Activated gamma-delta T cell treated with anti-CD3 and anti-CD28 coated beads, Interleukin-2, amount 50 U/mL, for 16 hours (primary cell): ENCODE measurements around the gene TTC3.
"Not testable (repeated sequence)": the region's sequence is repeated elsewhere in the genome, so short reads cannot be mapped to it uniquely, and the experiment has no call there.

Source experiments
- DNase-seq: peaks from one replicate; pipeline ENCODE4 v3.0.0-alpha.2; 2020; ENCODE audit warnings: low read depth

Gene TTC3

DNA sequence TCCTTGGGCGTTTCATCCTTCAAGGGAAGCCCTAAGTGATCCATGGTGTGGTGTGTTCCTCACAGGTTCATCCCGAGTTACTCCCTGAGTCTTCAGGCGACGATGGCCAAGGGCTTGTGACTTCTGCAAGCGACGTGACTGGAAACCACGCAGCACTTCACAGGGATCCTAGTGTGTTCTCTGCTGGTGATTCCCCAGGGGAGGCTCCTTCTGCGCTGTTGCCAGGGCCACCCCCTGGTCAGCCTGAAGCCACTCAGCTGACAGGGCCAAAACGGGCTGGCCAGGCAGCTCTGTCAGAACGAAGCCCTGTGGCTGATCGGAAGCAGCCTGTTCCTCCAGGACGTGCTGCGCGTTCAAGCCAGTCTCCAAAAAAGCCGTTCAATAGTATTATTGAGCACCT is 122.6 kb downstream of the TTC3 start:
- no peak for DNase-seq

- DNase-seq = no peak
Measured at GRCh38 chr21:37196847-37197246, 123.8 kb downstream of the TTC3 start.

DNA sequence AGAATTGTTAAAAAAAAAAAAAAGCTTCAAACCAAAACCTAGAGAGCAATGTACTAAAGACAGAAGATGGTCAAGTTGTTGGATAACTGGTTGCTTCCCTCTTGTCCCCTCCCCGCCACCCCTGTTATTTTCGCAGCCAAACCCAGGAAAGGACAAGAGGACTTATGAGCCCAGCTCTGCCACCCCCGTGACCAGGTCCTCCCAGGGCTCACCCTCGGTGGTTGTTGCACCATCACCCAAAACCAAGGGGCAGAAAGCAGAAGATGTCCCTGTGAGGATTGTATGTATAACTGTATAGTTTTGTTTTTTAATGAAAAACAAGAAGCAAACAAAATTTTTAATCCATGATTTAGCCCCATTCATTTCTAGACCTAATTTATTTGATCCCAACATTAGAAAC is 124.7 kb downstream of the TTC3 start:
- DNase-seq = no peak

GRCh38 chr21:37199057-37199924 is 126.2 kb downstream of the TTC3 start:
- no peak for DNase-seq

- DNase-seq = no peak
Measured at GRCh38 chr21:37200641-37201480, 127.8 kb downstream of the TTC3 start.

DNA sequence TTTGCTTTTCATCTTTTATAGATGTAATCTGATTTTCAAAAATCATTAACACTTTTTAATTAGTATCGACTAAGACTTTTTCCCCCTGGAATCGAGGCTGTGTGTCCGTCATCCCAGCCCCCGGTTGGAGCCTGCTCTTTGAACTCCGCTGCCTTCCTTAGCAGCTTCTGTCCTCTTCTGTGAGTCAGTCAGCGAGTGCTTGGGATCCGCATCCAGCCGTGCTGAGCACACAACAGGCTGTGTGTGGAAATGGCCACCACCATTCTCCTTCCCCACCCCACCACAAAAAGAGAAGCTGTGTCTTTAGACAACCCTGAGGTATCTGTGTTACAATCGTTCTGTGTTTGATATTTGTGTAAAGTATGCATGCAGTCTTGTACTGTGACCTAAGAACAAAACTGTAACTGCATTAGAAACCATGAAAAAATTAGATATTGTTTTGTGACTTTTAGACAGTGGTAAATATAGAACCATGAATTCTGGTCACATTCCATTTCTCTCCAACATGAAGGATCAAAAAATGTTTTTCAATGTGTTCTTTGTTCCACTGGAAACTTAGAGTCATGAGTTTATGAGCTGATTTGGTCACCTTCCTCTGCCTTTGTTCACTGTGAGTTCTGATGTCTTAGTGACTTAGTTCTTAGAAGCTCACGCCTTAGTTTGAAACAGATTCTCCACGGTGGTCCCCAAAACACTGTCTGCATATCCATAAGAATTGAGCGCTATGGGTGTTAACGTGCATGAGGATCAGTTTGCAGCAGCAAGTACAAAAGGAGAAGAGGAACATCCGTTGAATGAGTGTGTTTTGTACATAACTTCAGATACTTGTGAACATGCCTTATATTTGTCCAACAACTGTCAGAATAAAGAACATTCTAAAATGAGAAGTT is 129.4 kb downstream of the TTC3 start:
- DNase-seq = no peak

DNA sequence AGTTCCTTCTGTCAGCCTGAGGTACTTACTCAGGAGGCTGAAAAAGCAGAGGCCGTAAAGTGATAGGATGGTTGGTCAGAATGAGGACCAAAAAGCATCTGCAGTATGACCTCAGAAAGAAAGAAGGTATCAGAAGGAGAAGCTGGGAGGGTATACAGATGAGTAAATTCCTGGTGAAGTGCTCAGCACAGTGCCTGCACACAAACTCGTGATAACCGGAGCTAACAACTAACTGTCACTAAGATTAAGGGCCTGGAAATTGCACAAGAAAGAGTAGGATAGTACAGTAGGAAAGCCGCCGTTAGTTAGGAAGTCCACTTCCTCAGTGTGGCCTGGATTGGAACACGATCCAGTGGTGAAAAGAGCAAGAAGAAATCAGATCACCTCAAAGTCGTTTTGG is 131.5 kb downstream of the TTC3 start:
- no peak for DNase-seq

DNA sequence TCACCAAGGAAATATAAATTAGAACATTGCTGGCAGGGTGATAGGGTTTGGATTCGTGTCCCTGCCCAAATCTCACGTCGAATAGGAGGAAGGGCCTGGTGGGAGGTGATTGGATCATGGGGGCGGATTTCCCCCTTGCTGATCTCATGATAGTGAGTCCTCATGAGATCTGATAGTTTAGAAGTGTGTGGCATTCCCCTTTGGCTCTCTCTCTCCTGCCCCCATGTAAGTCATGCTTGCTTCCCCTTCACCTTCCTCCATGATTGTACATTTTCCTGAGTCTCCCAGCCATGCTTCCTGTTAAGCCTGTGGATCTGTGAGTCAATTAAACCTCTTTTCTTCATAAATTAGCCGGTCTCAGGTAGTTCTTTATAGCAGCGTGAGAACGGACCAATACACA is 133.4 kb downstream of the TTC3 start:
- DNase-seq = no peak

- DNase-seq = no peak
Measured at GRCh38 chr21:37207441-37208009, 134.5 kb downstream of the TTC3 start.

DNA sequence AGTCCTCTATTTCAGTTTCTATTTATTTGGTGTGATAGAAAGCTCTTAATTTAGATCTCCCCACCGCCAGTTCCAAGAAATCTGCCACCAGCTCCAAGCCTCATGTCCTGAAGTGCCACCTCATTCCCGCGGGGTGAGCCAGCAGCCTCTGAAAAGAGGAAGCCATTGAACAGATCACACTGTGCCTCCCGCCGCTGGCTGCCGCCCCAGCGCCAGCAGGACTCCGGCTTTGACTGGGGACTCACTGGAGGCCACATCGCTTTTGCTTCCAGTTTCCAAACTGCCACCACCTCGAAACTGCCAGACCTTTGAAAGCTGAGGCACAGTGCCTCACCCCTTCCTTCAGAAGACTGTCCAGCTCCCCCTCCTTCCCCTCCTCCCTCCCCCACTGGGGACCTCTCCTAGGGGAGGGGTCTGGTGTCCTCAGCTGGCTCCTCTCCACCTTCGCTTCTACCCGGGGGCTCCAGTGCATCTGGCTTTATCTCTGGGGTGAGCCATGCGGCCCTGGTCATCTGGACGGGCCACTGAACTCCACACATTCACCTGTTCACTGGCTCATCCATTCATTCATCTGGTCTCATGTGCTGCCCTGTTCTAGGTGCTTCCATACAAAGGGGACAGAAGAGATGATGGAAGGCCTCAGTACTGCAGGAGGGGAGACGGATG is 135.1 kb downstream of the TTC3 start:
- DNase-seq = no peak

DNA sequence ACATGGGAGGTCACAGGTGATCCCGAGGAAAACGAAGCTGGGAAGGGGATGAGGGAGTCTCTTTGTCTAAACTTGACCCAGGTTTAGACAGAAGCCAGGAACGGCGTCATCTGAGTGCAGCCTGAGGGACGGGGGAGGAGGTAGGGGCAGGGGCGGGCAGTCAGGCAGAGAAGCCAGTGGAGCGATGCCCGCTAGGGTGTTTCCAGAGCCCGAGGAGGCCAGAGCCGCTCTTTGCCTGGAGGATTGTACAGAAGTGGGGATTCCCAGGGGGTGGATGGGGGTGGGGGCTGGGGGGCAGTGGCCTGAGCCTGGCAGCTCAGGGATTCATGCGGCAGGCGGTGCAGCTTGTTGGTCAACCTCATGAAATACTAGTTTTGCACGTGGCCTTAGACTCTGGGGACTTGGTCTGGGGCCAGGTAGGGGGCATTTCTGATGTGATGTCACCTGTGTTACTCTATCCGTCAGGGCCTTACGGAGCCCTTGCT is 135.7 kb downstream of the TTC3 start:
- DNase-seq = no peak

- no peak for DNase-seq
Measured at GRCh38 chr21:37210130-37210529, 137.1 kb downstream of the TTC3 start.

DNA sequence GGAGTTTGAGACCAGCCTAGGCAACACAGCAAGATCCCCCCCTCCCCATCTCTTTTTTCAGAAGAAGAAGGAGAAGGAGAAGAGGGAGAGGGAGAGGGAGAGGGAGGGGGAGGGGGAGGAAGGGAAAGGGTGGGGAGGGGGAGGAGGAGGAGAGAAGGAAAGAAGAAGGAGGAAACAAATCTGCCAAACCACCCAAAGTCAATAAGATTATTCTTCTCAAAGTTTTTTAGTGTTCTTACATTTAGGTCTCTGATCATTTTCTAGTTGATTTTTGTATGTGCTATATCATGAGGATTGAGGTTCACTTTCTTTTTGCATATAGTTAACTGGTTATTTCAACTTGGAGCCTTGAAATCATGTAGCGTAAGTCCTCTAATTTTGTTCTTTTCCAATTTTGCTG is 137.7 kb downstream of the TTC3 start:
- DNase-seq = no peak

- no peak for DNase-seq
Measured at GRCh38 chr21:37214952-37215351, 141.9 kb downstream of the TTC3 start.

DNA sequence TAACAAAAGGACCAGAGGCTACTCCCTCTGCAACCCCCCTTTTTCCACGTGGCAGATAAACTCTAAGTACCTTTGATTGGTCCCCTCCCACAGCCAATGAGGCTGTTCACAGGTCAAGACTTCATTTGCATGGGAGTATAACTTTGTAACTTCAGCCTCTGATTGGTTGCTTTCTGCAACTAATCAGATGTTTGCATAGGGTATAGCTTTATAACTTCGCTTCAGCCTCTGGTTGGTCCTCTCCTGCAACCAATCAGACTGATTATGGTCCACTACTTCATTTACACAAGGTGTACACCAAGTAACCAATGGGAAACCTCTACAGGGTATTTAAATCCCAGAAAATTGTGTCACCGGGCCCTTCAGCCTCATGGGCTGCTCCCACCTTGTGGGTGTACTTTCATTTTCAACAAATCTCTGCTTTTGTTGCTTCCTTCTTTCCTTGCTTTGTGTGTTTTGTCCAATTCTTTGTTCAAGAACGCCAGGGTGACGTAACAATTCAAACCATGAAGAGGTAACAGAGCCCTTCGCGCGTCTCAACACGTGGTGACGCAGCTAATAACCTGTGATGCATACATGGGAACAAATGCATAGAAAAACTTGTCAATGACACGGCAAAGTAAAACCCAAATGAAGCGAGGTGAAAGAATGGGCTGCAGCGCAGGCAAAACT is 146.8 kb downstream of the TTC3 start:
- DNase-seq = no peak

DNA sequence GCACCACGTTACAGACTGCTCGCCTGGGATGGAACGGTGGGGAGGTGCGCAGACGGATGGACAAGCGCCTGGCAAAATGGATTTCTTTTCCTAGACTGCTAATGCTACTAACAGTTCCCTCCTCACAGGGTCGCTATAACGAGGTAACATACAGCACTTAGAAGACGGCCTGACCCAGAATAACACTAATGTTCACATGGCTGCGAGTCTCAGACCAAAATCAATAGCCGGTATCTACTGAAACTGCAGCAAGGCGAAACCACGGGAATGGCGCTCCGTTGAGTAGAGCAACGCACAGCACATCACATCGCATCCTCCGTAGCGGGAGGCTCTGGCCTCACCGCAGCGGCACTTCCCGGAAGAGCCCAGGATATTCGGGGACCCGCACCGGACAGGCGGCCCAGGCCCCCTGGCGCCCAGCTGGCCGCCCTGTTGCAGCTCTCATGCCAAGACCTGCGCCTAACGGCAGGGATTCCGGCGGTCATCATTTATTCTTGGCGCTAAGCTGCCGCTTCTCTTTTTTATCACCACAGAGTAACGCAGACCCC is 147.5 kb downstream of the TTC3 start:
- DNase-seq = no peak

DNA sequence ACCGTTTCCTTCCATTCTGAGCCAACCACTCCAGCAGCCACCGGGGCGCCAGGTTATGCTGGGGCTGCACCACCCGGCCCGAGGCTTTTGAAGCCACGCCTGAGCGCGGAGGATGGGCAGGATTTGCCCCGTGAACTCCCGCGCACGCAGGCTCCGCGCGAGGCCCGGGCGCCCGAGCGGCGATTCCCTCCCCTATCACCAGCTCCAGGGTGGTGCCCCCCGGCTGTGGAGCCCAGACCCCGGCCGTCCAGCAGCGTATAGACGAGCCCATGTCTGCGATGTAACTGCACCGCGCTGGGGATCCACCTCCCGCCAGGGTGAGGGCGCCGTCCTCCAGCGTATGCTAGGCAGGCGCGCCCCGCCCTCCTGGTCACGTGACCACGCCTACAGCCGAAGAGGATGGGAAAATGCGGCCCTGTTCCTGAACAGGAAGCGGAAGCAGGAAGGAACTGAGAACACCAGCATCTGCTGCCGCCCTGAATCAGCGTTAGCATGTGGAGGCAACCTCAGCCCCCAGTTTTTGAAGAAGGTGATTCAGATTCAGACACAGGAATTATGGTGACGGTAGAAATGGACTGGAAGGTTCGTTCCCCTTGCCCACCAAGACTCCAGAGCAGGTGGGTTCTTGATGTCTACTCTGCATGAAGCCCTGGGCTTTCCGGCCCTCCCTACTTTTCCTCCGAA is 148.1 kb downstream of the TTC3 start:
- peak; percentile 93 for DNase-seq

DNA sequence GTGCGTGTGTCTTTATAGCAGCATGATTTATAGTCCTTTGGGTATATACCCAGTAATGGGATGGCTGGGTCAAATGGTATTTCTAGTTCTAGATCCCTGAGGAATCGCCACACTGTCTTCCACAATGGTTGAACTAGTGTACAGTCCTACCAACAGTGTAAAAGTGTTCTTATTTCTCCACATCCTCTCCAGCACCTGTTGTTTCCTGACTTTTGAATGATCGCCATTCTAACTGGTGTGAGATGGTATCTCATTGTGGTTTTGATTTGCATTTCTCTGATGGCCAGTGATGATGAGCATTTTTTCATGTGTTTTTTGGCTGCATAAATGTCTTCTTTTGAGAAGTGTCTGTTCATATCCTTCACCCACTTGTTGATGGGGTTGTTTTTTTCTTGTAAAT is 149.2 kb downstream of the TTC3 start:
- not testable (repeated sequence) for DNase-seq

DNA sequence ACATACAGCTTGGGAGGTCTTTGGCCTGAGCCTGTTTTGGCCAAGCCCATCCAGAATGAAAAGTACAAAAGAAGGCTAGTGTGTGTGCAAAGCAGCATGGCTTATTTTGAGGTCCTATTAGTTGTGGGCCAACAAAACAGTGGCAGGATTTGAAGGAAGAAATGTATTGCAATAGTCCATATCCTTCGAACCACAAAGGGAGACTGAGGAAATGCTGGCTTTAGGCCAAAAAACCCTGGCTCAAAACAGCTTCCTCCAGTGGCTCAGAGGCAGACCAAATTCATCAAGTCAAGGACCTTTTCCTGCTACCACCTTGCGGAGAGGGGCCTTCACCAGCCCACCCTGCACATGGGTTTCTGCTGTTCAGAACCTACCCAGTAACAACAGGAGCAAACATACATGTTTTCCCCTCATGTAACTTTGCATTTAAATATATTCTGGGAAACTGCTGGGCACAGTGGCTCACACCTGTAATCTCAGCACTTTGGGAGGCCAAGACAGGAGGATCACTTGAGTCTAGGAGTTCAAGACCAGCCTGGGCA is 150.8 kb downstream of the TTC3 start:
- no peak for DNase-seq
